Astrocyte of the cerebellum (primary cell): Measurements from ENCODE around the gene ACER3.

ENCODE experiments used
- DNase-seq: peaks from one replicate; pipeline ENCODE4 v3.0.0-alpha.2; 2011; ENCODE audit warnings: low read depth
- H3K4me3 ChIP-seq: 2 replicates; pipeline ENCODE4 v1.5.1; 2011; ENCODE audit warnings: mild to moderate bottlenecking, low read depth, low read length, moderate library complexity
- in situ Hi-C: cut with HindIII; loops from 2 replicates; pipeline ENCODE4 v1.10.0; 2017; ENCODE audit warnings: low sequenced_read_pairs
- TF ChIP-seq, protein P1 (sequence below): IDR thresholded peaks from 2 replicates; pipeline ENCODE4 v1.5.1; 2012; ENCODE audit warnings: low read length, low read depth, moderate library complexity, mild to moderate bottlenecking; ENCODE audit errors: missing control alignments

The ACER3 gene

DNA sequence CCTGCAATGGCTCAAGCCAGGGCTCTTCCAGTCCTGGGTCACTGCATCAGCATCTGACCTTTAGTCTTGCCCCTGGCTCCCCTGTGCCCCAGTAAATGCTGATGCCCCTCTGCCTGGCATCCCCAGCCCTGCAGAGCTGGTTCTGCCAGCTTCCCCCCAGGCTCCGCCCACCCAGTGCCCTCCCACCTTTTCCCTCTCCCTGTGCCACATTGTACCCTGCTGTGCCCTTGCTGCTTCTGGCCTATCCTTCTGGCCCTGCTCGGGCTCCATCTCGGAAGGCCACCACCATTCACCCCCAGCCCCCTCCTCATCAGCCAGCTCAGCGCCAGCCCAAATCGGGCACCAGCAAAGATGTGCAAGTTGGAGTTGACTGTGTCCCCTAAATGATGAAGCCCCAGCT, 213.5 kb downstream of the ACER3 start:
- no peak for DNase-seq
- TF ChIP-seq, protein P1, sequence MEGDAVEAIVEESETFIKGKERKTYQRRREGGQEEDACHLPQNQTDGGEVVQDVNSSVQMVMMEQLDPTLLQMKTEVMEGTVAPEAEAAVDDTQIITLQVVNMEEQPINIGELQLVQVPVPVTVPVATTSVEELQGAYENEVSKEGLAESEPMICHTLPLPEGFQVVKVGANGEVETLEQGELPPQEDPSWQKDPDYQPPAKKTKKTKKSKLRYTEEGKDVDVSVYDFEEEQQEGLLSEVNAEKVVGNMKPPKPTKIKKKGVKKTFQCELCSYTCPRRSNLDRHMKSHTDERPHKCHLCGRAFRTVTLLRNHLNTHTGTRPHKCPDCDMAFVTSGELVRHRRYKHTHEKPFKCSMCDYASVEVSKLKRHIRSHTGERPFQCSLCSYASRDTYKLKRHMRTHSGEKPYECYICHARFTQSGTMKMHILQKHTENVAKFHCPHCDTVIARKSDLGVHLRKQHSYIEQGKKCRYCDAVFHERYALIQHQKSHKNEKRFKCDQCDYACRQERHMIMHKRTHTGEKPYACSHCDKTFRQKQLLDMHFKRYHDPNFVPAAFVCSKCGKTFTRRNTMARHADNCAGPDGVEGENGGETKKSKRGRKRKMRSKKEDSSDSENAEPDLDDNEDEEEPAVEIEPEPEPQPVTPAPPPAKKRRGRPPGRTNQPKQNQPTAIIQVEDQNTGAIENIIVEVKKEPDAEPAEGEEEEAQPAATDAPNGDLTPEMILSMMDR, result no peak
- no peak overlapping the region for H3K4me3 ChIP-seq
- in situ Hi-C loops, result no loop called here

DNA sequence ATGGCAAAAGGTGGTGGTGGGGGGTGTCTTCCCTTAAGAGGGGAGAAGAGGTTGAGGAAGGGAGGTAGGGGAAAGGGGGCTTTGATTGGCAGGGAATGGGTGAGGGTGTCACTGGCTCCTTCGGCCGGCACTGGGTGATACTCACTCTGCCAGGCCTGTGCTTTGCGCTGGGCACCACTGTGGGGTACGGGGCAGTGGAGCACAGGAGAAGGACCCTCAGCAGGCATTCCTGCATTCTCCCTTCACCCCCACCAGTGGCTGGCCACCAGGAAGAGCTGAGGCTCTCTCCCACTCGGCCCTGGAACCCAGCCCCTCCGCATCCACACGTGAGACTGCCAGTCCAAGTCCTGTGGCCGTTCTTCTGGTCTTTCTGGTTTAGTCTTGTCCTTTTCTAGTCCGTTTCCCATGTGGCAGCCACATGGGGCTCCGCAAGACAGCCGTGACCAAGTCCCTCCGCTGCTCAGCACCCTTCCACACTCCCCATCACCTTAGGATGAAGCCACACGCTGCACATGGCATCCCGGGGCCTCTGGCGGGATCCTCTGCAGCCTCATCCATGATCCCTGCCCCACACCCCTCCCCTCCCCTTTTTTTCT, 214.0 kb downstream of the ACER3 start:
- DNase-seq, result no peak
- in situ Hi-C loops, result no loop called here
- H3K4me3 ChIP-seq, result no peak overlapping the region
- TF ChIP-seq, protein P1, result no peak

DNA sequence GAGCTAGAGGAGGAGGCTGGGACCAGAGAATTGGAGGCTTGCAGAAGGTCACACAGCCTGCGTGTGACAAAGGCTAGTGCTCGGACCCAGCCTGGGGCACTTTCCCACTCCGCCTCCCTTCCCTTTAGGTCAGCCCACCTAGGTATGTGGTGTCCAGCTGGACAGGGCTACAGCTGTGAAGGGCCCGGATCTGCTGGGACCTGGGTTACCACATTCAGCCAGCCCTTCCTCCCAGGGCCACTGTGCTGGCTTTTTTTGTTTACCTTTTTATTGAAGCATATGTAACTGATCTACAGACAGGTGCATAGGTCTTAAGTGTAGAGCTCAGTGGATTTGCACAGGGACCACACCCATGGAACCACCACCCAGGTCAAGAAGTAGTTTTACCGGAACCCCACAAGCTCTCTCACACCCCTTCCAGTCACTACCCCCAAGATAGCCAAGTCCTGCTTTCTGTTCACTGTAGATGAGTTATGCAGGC, 214.7 kb downstream of the ACER3 start:
- no peak overlapping the region for H3K4me3 ChIP-seq
- DNase-seq, result no peak
- TF ChIP-seq, protein P1, result no peak
- in situ Hi-C loops, result no loop called here
